WERI-Rb-1 (cell line): Measurements from ENCODE around the gene MYO6.

ENCODE experiments used
- DNase-seq: peaks from one replicate; pipeline ENCODE4 v3.0.0-alpha.2; 2020
- H3K27ac ChIP-seq: fragments of 250-450 bp; sonication (Bioruptor Pico); 2 replicates; pipeline ENCODE4 v1.5.1; 2020; ENCODE audit warnings: mild to moderate bottlenecking, moderate library complexity
- H3K27me3 ChIP-seq: fragments of 250-450 bp; sonication (Bioruptor Pico); 2 replicates; pipeline ENCODE4 v1.5.1; 2021; ENCODE audit warnings: mild to moderate bottlenecking, low read depth, moderate library complexity; ENCODE audit not compliant: insufficient read depth, severe bottlenecking
- H3K36me3 ChIP-seq: fragments of 250-450 bp; sonication (Bioruptor Pico); 2 replicates; pipeline ENCODE4 v1.5.1; 2020; ENCODE audit warnings: mild to moderate bottlenecking, moderate library complexity
- H3K4me3 ChIP-seq: 2 replicates; pipeline ENCODE4 v1.5.1; 2011; ENCODE audit warnings: low read depth, mild to moderate bottlenecking, control low read depth, low read length
- H3K9me3 ChIP-seq: fragments of 250-450 bp; sonication (Bioruptor Pico); 2 replicates; pipeline ENCODE4 v1.5.1; 2021; ENCODE audit warnings: mild to moderate bottlenecking, moderate library complexity; ENCODE audit not compliant: severe bottlenecking
- CTCF ChIP-seq: IDR thresholded peaks from 2 replicates; pipeline ENCODE4 v1.5.1; 2011; ENCODE audit warnings: low read depth, mild to moderate bottlenecking, control low read depth, inconsistent platforms, low read length

Gene MYO6

GRCh38 chr6:75936682-75937081 lies 187.6 kb downstream of the MYO6 start:
- Histone ChIP-seq H3K27ac (no peak overlapping the region), H3K9me3 (no peaks in the 10 kb centered on the region), H3K4me3 (no peak overlapping the region), H3K36me3 (no peaks in the 10 kb centered on the region), H3K27me3 (no peaks in the 10 kb centered on the region)
- no peak for DNase-seq
- TF ChIP-seq CTCF = no peak

DNA sequence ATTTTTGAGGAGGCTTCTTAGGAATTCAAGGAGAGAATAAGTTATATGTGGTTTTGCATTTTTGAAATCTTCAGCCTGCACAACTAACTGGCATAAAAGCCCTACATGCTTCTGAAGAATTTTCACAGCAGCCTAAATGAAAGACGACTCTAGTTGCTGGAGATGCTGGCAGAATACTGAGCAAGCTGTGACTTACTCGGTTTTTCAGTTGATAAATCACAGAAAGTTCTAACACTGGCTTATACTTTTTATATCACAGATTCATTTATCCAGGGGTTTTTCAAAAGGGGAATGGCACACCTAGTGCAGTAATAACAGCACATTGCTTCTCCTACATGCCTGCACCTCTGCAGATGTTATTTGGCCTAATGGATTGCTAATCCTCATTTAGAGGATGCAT lies 188.8 kb downstream of the MYO6 start:
- Histone ChIP-seq H3K4me3 (no peak overlapping the region), H3K27me3 (no peaks in the 10 kb centered on the region), H3K27ac (no peak overlapping the region), H3K36me3 (no peaks in the 10 kb centered on the region), H3K9me3 (no peaks in the 10 kb centered on the region)
- no peak for DNase-seq
- no peak for TF ChIP-seq CTCF

DNA sequence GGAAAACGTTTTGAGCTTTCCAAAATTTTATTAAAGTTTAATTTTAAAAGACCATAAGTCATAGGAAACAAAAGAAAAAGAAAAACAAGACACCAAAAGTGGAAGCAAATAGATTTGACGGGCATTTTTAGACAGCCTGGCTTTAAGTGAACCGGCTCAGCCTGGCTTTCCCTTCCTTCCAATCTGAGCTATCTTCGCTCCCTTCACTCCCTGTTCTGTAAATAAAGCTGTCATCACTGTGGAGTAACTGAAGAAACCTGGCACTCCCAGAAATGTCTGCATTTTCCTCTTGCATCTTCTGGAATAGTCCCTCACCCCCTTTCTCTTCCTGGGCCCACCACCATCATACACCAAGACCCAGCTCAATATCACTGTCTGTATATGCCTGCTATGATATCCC lies 191.5 kb downstream of the MYO6 start:
- DNase-seq = no peak
- Histone ChIP-seq H3K36me3 (no peaks in the 10 kb centered on the region), H3K4me3 (no peak overlapping the region), H3K9me3 (no peaks in the 10 kb centered on the region), H3K27me3 (no peaks in the 10 kb centered on the region), H3K27ac (no peak overlapping the region)
- no peak for TF ChIP-seq CTCF

GRCh38 chr6:75941509-75941908 lies 192.5 kb downstream of the MYO6 start:
- Histone ChIP-seq H3K27me3 (no peaks in the 10 kb centered on the region), H3K36me3 (no peaks in the 10 kb centered on the region), H3K9me3 (no peaks in the 10 kb centered on the region), H3K27ac (no peak overlapping the region), H3K4me3 (no peak overlapping the region)
- DNase-seq = no peak
- TF ChIP-seq CTCF = no peak

GRCh38 chr6:75943381-75943780 lies 194.3 kb downstream of the MYO6 start:
- no peaks in the 10 kb centered on the region for H3K27me3 ChIP-seq
- TF ChIP-seq CTCF = no peak
- H3K36me3 ChIP-seq = no peaks in the 10 kb centered on the region
- no peak for DNase-seq
- H3K4me3 ChIP-seq = no peak overlapping the region
- H3K27ac ChIP-seq = no peak overlapping the region
- H3K9me3 ChIP-seq = no peaks in the 10 kb centered on the region

DNA sequence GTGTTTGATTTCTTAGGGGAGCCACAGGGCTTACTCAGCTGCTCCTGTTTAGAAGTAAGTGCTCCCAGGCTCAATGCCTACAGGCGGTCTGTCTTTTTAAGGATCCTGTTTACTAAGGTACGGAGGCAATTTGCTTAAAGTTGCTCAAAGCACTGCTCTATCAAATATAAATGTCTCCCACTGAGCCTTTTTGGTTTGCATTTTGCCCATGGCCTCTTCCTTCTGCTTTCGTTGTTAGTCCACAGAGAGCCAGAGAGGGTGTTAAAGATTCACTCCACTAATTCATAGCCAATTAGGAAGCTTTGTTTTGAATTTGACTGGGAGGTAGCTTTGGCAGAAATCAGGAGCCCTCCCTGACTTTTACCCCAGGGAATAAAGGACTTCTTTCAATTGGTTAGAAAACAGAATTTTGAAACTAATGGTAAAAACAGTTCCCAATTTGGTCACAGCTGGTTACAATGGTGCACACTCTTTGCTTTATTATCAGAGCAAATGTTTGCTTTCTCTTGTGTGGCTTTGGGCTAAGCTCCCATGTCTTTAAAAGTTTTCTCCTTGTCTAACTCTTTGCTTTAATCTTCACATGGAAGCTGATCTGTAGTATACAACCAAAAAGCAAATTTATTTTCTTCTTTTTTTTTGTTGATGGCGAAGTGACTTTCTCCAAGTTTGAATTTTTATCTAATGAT lies 197.2 kb downstream of the MYO6 start:
- no peaks in the 10 kb centered on the region for H3K36me3 ChIP-seq
- no peaks in the 10 kb centered on the region for H3K27me3 ChIP-seq
- no peaks in the 10 kb centered on the region for H3K9me3 ChIP-seq
- H3K4me3 ChIP-seq = no peak overlapping the region
- no peak for DNase-seq
- no peak for TF ChIP-seq CTCF
- no peak overlapping the region for H3K27ac ChIP-seq
